ENCODE measurements around the gene ANKRD6. TPM values are rescaled to one million over a fixed set of nuclear protein-coding genes. Genes with fewer than 3 reads are reported as not detected.

The ANKRD6 gene
- total and polyA plus RNA-seq, 2 experiments from 2014 or later = 9.3 to 20.9 TPM

GRCh38 chr6:89542866-89543265 is 109.9 kb downstream of the ANKRD6 start:
- Histone ChIP-seq H3K79me2 (peaks cover 2% of the 10 kb centered on the region), H3K4me3 (no peak overlapping the region)

GRCh38 chr6:89547281-89547680 is 114.3 kb downstream of the ANKRD6 start:
- H3K9me3 ChIP-seq (ENCODE audit: low read depth) = no peaks in the 10 kb centered on the region
- H3K27ac ChIP-seq = no peak overlapping the region
- no peaks in the 10 kb centered on the region for H3K79me2 ChIP-seq
- no peak overlapping the region for H3K4me3 ChIP-seq
- WGBS (ENCODE audit: low lambda C conversion rate, missing lambda C conversion rate) = 89% methylated on average over 5 of the region's 5 CpGs
- H3K36me3 ChIP-seq (replicated peaks; ENCODE audit: insufficient read depth, low read depth) = no peaks in the 10 kb centered on the region
- peaks cover 11% of the 10 kb centered on the region for H3K4me1 ChIP-seq (ENCODE audit: insufficient read depth)
- no peaks in the 10 kb centered on the region for H3K9me2 ChIP-seq (replicated peaks; ENCODE audit: insufficient read depth)
- no peak for DNase-seq (ENCODE audit: low spot score)
- H3K4me2 ChIP-seq = no peak overlapping the region
- H4K20me1 ChIP-seq (ENCODE audit: insufficient read depth, poor library complexity, severe bottlenecking) = no peaks in the 10 kb centered on the region
- H2AFZ ChIP-seq = no peak overlapping the region
- TF ChIP-seq EZH2 (IDR thresholded peaks at IDR 0.05; ENCODE audit: borderline replicate concordance) (no peak), EZH2phosphoT487 (IDR thresholded peaks at IDR 0.05; ENCODE audit: low read depth, severe bottlenecking, unreplicated experiment) (no peak), CTCF (IDR thresholded peaks at IDR 0.05; ENCODE audit: poor library complexity) (no peak)
- no peaks in the 10 kb centered on the region for H3K27me3 ChIP-seq

More at GRCh38 chr6:89542866-89543265, 109.9 kb downstream of the ANKRD6 start:
- H3K36me3 ChIP-seq (replicated peaks; ENCODE audit: insufficient read depth, low read depth) = no peaks in the 10 kb centered on the region
- peak overlapping the region; percentile 67 for H3K4me2 ChIP-seq
- no peaks in the 10 kb centered on the region for H4K20me1 ChIP-seq (ENCODE audit: insufficient read depth, poor library complexity, severe bottlenecking)
- H3K9me3 ChIP-seq (ENCODE audit: low read depth) = no peaks in the 10 kb centered on the region
- peaks cover 11% of the 10 kb centered on the region for H3K4me1 ChIP-seq (ENCODE audit: insufficient read depth)
- no peak overlapping the region for H2AFZ ChIP-seq
- H3K27ac ChIP-seq = peak overlapping the region; percentile 46
- H3K9me2 ChIP-seq (replicated peaks; ENCODE audit: insufficient read depth) = no peaks in the 10 kb centered on the region
- WGBS (ENCODE audit: low lambda C conversion rate, missing lambda C conversion rate) = 46% methylated on average over 3 of the region's 3 CpGs
- DNase-seq (ENCODE audit: low spot score) = no peak
- TF ChIP-seq CTCF (IDR thresholded peaks at IDR 0.05; ENCODE audit: poor library complexity) = no peak
- no peak for TF ChIP-seq EZH2phosphoT487 (IDR thresholded peaks at IDR 0.05; ENCODE audit: low read depth, severe bottlenecking, unreplicated experiment)
- no peak for TF ChIP-seq EZH2 (IDR thresholded peaks at IDR 0.05; ENCODE audit: borderline replicate concordance)
- no peaks in the 10 kb centered on the region for H3K27me3 ChIP-seq

GRCh38 chr6:89553431-89553830 is 120.5 kb downstream of the ANKRD6 start:
- Histone ChIP-seq H3K36me3 (replicated peaks; ENCODE audit: insufficient read depth, low read depth) (no peaks in the 10 kb centered on the region), H2AFZ (no peak overlapping the region), H3K27me3 (no peaks in the 10 kb centered on the region), H3K4me2 (no peak overlapping the region), H3K79me2 (no peaks in the 10 kb centered on the region), H3K4me1 (ENCODE audit: insufficient read depth) (no peaks in the 10 kb centered on the region), H3K9me2 (replicated peaks; ENCODE audit: insufficient read depth) (no peaks in the 10 kb centered on the region), H3K4me3 (no peak overlapping the region), H3K27ac (no peak overlapping the region), H3K9me3 (ENCODE audit: low read depth) (no peaks in the 10 kb centered on the region), H4K20me1 (ENCODE audit: insufficient read depth, poor library complexity, severe bottlenecking) (no peaks in the 10 kb centered on the region)
- TF ChIP-seq EZH2phosphoT487 (IDR thresholded peaks at IDR 0.05; ENCODE audit: low read depth, severe bottlenecking, unreplicated experiment) (no peak), CTCF (IDR thresholded peaks at IDR 0.05; ENCODE audit: poor library complexity) (no peak), EZH2 (IDR thresholded peaks at IDR 0.05; ENCODE audit: borderline replicate concordance) (no peak)
- 87% methylated on average over 5 of the region's 5 CpGs for WGBS (ENCODE audit: low lambda C conversion rate, missing lambda C conversion rate)
- no peak for DNase-seq (ENCODE audit: low spot score)

GRCh38 chr6:89554106-89554505 is 121.2 kb downstream of the ANKRD6 start:
- Histone ChIP-seq H4K20me1 (ENCODE audit: insufficient read depth, poor library complexity, severe bottlenecking) (no peaks in the 10 kb centered on the region), H3K27me3 (no peaks in the 10 kb centered on the region), H3K4me1 (ENCODE audit: insufficient read depth) (no peaks in the 10 kb centered on the region), H3K9me3 (ENCODE audit: low read depth) (no peaks in the 10 kb centered on the region), H3K9me2 (replicated peaks; ENCODE audit: insufficient read depth) (no peaks in the 10 kb centered on the region), H3K36me3 (replicated peaks; ENCODE audit: insufficient read depth, low read depth) (no peaks in the 10 kb centered on the region), H3K27ac (no peak overlapping the region), H3K4me3 (no peak overlapping the region), H2AFZ (no peak overlapping the region), H3K79me2 (no peaks in the 10 kb centered on the region), H3K4me2 (no peak overlapping the region)
- TF ChIP-seq CTCF (IDR thresholded peaks at IDR 0.05; ENCODE audit: poor library complexity) (no peak), EZH2 (IDR thresholded peaks at IDR 0.05; ENCODE audit: borderline replicate concordance) (no peak), EZH2phosphoT487 (IDR thresholded peaks at IDR 0.05; ENCODE audit: low read depth, severe bottlenecking, unreplicated experiment) (no peak)
- WGBS (ENCODE audit: low lambda C conversion rate, missing lambda C conversion rate) = 94% methylated on average over 5 of the region's 5 CpGs
- DNase-seq (ENCODE audit: low spot score) = no peak
